Measurements from ENCODE around the gene PCDH15. TPM values are rescaled to one million over a fixed set of nuclear protein-coding genes. Genes with fewer than 3 reads are reported as not detected.

Gene PCDH15
- total and polyA plus RNA-seq, 2 of the 13 experiments (the other 11 are each of a cell fraction or from before 2014, with no cell fraction given): not detected

DNA sequence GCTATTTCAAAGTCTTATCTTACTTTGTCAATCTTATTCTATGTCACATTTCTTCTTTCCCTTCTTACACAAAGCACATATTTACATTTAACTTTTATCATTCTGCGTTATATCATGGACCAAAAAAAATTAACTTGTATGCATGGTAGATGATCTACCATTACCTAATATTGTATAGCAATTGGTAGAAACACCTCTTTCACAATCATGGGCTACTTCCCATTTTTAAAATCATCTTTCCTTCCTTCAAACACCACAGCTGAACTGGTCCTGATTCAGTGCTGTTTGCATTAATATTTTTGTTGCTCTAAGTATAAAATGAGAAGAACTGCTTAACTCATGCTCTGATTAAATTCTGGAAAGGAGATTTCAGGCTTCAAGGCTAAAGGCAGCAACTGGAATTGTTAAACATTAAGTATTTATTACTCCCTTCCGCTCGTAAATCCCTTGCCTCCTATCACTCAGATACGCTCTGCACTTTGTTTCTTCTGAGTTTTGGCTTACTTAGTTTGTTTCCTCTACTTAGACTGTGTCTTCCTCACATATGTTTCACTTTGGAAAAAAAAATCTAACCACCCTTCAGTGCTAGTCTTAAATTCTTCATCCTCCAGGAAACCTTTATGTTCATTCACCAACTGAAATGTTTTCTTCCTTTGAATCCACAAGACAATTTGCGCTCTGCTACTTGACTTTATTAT lies 901.4 kb downstream of the PCDH15 start (continued):
- TF ChIP-seq, protein P1, sequence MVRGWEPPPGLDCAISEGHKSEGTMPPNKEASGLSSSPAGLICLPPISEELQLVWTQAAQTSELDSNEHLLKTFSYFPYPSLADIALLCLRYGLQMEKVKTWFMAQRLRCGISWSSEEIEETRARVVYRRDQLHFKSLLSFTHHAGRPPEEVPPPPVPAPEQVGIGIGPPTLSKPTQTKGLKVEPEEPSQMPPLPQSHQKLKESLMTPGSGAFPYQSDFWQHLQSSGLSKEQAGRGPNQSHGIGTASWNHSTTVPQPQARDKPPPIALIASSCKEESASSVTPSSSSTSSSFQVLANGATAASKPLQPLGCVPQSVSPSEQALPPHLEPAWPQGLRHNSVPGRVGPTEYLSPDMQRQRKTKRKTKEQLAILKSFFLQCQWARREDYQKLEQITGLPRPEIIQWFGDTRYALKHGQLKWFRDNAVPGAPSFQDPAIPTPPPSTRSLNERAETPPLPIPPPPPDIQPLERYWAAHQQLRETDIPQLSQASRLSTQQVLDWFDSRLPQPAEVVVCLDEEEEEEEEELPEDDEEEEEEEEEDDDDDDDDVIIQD (CRISPR knock-in tag; IDR thresholded peaks at IDR 0.05; ENCODE audit: low read depth): no peak
- TF ChIP-seq, protein P2, sequence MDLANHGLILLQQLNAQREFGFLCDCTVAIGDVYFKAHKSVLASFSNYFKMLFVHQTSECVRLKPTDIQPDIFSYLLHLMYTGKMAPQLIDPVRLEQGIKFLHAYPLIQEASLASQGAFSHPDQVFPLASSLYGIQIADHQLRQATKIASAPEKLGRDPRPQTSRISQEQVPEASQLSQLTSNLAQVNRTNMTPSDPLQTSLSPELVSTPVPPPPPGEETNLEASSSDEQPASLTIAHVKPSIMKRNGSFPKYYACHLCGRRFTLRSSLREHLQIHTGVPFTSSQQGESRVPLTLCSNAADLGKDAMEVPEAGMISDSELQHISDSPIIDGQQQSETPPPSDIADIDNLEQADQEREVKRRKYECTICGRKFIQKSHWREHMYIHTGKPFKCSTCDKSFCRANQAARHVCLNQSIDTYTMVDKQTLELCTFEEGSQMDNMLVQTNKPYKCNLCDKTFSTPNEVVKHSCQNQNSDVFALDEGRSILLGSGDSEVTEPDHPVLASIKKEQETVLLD (CRISPR knock-in tag; IDR thresholded peaks at IDR 0.05; ENCODE audit: low read depth): no peak
- TF ChIP-seq ZNF703 (CRISPR knock-in tag; IDR thresholded peaks at IDR 0.05; ENCODE audit: borderline replicate concordance): no peak
- TF ChIP-seq ZNF674 (CRISPR knock-in tag; IDR thresholded peaks at IDR 0.05; ENCODE audit: low read depth): no peak
- no peak for TF ChIP-seq SOX13 (IDR thresholded peaks at IDR 0.05)
- no peak for TF ChIP-seq SOX13 (CRISPR knock-in tag; conservative IDR thresholded peaks at IDR 0.05 in 1 of 2, IDR thresholded peaks at IDR 0.05 in 1 of 2)

DNA sequence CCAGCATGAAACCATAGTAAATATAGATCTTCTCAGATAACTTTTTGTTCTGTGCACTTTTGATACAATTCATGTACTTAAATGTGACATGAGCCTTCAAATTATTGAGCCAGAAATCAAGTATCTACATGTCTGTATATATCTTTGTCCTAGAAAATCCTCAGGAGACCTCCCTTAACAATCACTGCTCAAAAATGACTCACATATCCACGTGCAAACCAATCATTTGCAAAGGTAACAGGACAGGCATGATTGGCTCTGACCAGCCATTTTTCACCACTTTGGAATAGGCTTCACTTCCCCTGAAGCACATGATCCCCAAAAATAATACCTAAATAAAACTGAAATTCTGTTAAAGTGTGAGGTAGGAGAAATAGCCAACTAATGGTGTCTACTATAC lies 902.5 kb downstream of the PCDH15 start:
- H3K9me3 ChIP-seq (ENCODE audit: low read length): no peaks in the 10 kb centered on the region
- H3K4me3 ChIP-seq (replicated peaks in 1 of 3; ENCODE audit: insufficient read depth in 1 of 3, low read depth in 2 of 3, low read length in 3 of 3): no peak overlapping the region
- FAIRE-seq (no peak), DNase-seq (ENCODE audit: low spot score) (no peak), ATAC-seq (no peak)
- ChIA-PET CTCF (ENCODE audit: low intra/inter-chr PET ratio, low total read pairs) (no interaction called here), POLR2A (no interaction called here)
- H3K9ac ChIP-seq (ENCODE audit: insufficient read depth, low read depth, low read length): no peak overlapping the region
- no TSS peak for BruUV-seq (replicated peaks)
- no peaks in the 10 kb centered on the region for H3K36me3 ChIP-seq (replicated peaks in 1 of 2; ENCODE audit: control insufficient read depth in 1 of 2, insufficient read depth in 2 of 2, low read length in 2 of 2)
- no peak overlapping the region for H3K4me2 ChIP-seq (ENCODE audit: low read depth, low read length)
- no peak overlapping the region for H2AFZ ChIP-seq (ENCODE audit: low read length)
- H3K27me3 ChIP-seq (ENCODE audit: control insufficient read depth in 1 of 2, insufficient read depth in 2 of 2, low read length in 2 of 2): no peaks in the 10 kb centered on the region
- WGBS (ENCODE audit: low lambda C conversion rate): 0% methylated on average over 1 of the region's 1 CpG
- H3K4me1 ChIP-seq (ENCODE audit: insufficient read depth, low read length): peaks cover 13% of the 10 kb centered on the region
- H3K27ac ChIP-seq (ENCODE audit: extremely low read length, insufficient read depth, low read length): no peak overlapping the region
- H4K20me1 ChIP-seq (ENCODE audit: insufficient read depth, low read length): no peaks in the 10 kb centered on the region
- in situ Hi-C loops (cut with HindIII; ENCODE audit: extremely low pct_ligation_motif_present, low pct_unique_long_range_greater_than_20kb): no loop called here
- intact Hi-C loops (cut with micrococcal nuclease; ENCODE audit: unreplicated experiment): no loop called here
- H3K79me2 ChIP-seq (ENCODE audit: insufficient read depth, low read length): no peaks in the 10 kb centered on the region
- TF ChIP-seq SMAD9 (CRISPR knock-in tag; IDR thresholded peaks at IDR 0.05) (no peak), FOXP1 (IDR thresholded peaks at IDR 0.05) (no peak), FOXP1 (CRISPR knock-in tag; IDR thresholded peaks at IDR 0.05) (no peak), ZNF432 (CRISPR knock-in tag; IDR thresholded peaks at IDR 0.05; ENCODE audit: borderline replicate concordance) (no peak), SOX6 (IDR thresholded peaks at IDR 0.05) (no peak), SOX6 (CRISPR knock-in tag; IDR thresholded peaks at IDR 0.05) (no peak), KDM5A (IDR thresholded peaks at IDR 0.05; ENCODE audit: borderline replicate concordance, low read length) (no peak), ZKSCAN5 (CRISPR knock-in tag; IDR thresholded peaks at IDR 0.05) (no peak), ZNF263 (CRISPR knock-in tag; IDR thresholded peaks at IDR 0.05) (no peak), SMYD3 (CRISPR knock-in tag; IDR thresholded peaks at IDR 0.05) (no peak), ZNF768 (CRISPR knock-in tag; IDR thresholded peaks at IDR 0.05) (no peak)

All from HepG2 (cell line).